HG02970 (cell line): Measurements from ENCODE around the gene PFAS.
"Not testable (repeated sequence)": the region's sequence is repeated elsewhere in the genome, so short reads cannot be mapped to it uniquely, and the experiment has no call there.

Source experiments
- ATAC-seq: cut with Tn5 transposase; IDR thresholded peaks from one replicate; pipeline ENCODE4 v1.9.1; 2021; ENCODE audit warnings: mild to moderate bottlenecking, moderate library complexity, moderate number of reproducible peaks; ENCODE audit not compliant: unreplicated experiment, low FRiP score

PFAS gene

DNA sequence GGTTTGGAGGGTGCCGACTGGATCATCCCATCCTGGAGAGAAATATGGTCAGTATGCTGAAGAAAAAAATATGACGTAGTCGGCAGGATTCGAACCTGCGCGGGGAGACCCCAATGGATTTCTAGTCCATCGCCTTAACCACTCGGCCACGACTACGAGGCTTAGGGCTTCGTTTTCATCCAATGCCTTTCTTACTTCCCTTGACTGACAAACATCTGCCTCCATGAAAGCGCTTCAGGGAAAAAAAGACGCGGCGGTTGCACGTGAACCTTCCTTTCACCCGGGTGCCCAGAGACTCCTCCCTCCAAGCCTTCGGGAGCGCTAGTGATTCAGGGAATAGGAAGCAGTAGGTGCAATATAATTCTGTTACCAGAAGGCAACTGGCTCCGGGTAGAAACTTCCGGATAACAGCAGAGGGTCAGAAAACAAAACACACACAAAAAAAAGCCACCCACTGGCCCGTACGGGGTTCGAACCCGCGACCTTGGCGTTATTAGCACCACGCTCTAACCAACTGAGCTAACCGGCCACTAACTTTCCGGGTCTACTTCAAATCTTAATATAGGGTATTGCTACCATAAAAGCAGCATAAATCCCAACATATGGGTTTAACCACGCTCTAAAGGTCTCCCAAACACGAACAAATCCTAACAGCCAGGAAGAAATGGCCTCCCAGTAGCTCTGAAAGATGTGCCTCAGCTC lies 22.4 kb upstream of the PFAS start:
- no peak for ATAC-seq

DNA sequence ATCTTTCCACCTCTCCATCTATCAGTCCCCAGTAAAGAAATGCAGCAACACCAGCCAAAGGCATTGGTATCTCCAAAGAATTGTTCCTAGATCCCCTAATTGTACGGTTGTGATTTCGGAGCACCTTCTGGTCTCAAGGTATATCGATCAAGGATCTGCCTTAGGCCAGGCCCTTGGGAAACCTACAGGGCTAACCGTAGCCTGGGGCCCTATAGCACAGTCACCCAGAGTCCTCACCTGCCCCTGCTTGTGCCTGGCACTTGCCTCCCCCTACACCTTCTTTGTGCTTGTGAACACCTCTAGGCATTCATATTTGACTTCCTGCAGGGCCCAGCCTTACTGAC lies 21.9 kb upstream of the PFAS start:
- no peak for ATAC-seq

DNA sequence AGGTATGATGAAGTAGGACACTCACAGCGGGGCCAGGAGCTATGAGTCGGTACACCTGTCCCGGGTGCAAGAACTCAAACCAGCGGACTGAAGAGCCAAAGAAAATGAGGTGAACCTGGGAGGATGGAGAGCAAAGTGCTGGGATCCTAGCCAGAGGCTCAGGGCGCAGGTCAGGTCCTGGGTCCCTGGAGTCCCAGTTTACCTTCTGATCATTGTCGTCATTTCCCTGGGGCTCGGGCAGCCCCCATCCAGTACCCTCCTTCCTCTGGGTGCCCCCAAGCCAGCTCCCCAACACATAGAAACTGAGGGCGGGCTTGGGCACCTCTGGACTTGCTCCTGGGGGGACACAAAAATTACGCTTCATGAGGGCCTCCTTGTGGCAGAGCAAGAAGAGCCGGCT lies 17.4 kb upstream of the PFAS start:
- no peak for ATAC-seq

DNA sequence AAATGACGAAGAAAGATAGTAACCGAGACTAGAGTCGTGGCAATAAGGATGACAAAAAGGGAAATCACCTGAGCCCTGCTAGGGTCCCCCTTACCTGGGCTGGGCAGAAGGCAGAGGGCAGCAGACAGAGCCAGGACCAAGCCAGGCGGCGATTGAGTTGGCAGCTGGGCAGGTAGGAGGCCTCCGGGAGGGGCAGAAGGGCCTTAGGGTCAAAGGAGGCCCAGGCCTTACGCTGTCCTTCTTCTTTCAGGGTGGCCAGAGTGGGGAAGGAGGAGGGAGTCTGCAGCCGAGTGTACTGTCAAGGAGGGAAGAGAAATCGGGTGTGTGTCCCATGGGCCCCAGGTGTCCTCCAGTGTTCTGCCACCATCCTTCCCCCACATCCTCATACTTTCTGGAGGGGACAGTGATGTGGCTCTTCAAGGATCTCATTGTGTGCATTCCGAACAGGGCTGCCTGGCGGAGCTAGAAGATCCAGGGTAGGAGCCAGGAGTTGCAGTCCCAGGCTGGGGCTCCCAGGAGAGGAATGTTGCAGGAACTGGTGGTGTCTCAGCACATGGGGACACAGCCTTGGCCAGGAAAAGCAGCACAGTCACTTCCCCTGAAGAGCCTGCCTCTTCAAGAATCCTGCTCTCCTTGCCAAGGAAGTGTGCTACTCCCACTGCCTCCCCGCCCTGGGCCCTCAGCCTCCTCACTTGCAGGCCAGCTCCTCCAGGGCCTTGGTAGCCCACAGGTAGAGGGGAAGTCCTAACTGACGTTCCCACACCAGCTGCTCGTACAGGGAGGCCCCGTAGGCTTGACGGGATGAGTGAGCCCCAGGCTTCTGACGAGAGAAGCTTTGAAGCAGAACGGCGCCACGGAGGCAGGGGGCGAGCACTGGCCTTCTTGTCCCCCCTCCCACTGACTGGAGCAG lies 14.5 kb upstream of the PFAS start:
- no peak for ATAC-seq

DNA sequence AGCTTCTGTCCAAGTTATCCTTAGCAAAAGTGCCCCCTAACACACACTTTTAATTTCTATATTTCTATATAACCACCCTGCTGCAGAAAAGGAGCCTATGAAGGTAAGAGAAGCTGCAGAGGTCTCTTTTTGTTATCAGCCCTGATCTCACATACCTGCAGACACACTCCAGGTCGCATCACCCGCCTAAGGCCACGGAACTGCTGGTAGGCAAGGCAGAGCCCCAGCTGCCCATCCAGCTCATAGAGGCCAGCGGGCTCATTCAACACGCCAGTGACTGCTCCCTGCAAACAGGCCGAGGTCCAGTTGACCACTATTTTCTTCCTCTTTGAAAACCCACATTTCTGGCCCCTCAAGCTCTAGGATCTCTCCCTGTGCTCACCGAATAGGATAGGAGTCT lies 13.4 kb upstream of the PFAS start:
- ATAC-seq: no peak

DNA sequence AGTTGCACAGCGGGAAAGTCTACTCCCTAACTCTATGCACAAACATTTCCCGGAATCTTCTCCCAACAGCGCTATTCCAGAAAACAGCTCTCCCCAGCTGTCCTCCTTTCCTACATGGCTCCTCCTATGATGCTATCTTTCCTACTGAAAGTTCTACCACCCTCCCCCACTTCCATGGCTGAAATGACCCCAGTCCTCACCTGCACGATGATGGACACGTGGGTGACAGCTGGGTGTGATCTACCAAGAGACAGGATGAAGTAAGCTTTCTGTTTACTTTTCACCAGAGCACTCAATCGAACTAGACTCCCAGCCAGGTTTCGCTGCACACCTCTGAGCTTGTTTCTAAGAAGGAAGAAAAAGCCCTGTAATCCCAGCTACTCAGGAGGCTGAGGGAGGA lies 11.9 kb upstream of the PFAS start:
- ATAC-seq: no peak

DNA sequence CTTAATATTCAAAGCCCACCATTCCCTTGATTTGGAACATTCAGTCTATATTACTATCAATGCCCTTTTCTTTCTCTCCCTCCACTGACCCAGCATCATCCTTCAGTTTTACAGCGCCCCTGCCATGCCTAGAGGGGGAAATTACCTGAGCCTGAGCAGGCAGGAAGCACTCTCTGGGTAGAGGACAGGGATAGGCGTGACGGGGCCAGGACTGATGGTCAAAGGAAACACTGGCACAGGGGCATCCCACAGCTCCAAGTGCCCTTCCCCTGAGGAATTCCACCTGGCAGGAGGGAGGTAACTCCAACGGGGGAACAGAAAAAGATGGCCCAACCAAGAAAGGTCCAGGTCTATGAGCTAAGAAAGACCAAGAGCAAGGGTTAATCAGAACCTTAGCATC lies 11.2 kb upstream of the PFAS start:
- no peak for ATAC-seq

DNA sequence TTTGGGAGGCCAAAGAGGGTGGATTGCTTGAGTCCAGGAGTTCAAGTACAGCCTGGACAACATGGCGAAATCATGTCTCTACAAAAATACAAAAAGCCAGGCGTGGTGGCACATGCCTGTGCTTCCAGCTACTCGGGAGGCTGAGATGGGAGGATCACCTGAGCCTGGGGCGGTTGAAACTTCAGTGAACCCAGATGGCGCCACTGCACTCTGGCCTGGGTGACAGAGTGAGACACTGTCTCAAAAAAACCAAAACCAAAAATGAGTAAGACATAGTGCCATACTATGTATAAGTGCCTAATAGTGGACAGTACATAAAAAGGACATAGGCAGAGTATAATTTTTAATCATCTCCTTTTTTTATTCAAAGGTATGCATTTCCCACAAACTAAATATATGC lies 5.3 kb upstream of the PFAS start:
- no peak for ATAC-seq

DNA sequence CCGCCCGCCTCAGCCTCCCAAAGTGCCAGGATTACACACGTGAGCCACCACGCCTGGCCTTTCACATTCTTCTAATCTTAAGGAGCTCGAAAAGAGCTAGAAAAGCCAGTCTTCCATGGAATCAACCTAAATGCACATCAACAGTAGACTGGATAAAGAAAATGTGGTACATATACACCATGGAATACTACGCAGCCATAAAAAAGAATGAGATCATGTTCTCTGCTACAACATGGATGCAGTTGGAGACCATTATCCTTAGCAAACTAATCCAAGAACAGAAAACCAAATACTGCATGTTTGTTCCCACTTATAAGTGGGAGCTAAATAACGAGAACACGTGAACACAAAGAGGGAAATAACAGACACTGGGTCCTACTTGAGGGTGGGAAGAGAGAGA lies 4.3 kb upstream of the PFAS start:
- ATAC-seq: no peak

DNA sequence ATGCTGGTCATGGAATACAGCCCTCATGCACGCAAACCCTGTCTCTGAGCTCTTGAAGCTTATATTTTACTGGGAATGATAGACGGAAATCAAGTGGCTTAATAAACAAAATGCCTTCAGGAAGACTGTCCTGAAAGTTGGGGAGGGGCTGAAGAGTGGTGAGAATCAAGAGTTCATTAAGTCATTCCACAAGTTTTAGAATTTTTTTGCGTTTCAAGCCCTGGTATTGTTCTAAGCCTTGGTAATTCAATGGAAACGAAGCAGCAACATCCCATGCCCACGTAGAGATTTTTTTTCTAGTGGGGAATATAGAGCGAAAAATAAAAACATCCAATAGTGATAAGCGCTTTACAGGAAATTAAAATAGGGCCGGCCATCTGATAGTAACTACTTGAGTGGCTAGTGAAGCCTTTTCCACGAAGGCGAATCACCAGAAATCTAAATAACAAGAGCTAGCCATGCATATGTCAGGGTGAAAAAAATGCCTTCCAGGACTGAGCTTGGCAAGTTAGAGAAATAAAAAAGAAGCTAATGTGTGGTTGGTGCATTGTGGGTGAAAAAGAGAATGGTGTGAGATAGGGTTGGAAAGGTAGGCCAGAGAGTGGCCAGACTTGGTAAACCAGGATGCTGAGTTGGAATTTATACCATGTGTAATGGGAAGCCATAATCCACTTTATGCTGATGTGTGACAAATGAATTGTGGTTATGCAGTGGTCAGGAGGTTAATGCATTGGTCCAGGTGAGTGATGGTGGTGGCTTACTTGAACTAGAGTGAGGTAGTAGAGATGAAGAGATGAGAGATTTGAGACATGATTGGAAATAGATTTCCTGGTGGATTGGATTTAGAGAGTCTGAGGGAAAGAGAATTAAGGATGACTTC lies 772 bp downstream of the PFAS start:
- ATAC-seq: no peak

DNA sequence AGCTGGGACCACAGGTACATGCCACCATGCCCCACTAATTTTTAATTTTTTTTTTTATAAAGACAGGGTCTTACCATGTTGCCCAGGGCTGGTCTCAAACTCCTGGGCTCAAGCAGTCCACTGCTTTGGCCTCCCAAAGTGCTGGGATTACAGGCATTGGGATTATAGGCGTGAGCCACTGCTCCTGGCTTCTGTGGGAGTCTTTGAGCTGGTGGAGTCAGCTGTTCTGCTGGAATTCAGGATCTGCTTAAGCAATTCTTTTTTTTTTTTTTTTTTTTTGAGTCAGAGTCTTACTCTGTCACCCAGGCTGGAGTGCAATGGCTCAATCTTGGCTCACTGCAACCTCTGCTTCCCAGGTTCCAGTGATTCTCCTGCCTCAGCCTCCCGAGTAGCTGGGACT lies 2.3 kb downstream of the PFAS start:
- not testable (repeated sequence) for ATAC-seq

DNA sequence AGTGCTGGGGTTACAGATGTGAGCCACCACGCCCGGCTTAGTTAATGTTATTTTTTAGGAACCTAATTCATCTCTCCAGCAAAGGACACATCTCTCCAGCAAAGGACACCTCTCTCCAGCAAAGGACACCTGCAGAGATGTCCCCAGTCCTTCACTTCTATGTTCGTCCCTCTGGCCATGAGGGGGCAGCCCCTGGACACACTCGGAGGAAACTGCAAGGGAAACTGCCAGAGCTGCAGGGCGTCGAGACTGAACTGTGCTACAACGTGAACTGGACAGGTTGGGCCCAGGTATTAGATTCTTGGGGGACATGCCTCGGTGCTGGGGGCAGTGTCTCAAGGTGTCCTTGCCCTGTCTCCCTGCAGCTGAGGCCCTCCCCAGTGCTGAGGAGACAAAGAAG lies 4.7 kb downstream of the PFAS start:
- no peak for ATAC-seq

DNA sequence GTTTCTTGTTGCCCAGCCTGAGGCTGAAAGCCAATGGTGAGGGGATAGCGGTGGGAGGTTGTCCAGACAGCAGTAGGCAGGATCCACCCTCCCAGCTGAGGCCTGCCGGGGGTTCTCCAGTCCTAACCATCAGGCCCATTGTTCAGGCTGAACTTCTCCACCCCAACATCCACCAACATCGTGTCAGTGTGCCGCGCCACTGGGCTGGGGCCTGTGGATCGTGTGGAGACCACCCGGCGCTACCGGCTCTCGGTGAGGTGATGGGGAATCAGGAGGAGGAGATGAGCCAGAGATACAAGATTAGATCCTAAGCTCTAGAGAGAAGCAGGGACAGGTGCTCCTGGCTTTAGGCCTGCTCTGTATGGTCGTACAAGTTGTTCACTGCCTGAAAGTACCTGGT lies 5.8 kb downstream of the PFAS start:
- no peak for ATAC-seq

DNA sequence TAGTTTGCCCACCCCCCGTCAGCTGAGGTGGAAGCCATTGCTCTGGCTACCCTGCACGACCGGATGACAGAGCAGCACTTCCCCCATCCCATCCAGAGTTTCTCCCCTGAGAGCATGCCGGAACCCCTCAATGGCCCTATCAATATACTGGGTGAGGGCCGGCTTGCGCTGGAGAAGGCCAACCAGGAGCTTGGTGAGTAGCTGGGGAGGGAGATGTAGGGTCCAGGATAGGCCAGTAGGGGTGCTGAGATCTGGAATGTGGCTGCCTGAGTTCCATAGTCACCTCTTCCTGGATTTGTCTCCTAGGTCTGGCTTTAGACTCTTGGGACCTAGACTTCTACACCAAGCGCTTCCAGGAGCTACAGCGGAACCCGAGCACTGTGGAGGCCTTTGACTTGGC lies 6.4 kb downstream of the PFAS start:
- no peak for ATAC-seq

DNA sequence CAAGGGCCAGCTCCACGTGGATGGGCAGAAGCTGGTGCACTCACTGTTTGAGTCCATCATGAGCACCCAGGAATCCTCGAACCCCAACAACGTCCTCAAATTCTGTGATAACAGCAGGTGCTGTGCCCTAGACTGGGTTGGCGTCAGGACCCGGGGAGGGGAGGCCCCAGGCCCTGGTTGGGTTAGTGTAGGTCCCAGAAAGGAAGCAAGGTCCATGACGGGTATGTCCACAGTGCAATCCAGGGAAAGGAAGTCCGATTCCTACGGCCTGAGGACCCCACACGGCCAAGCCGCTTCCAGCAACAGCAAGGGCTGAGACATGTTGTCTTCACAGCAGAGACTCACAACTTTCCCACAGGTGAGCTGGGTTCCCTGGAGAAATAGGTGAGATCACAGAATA lies 7.2 kb downstream of the PFAS start:
- no peak for ATAC-seq

DNA sequence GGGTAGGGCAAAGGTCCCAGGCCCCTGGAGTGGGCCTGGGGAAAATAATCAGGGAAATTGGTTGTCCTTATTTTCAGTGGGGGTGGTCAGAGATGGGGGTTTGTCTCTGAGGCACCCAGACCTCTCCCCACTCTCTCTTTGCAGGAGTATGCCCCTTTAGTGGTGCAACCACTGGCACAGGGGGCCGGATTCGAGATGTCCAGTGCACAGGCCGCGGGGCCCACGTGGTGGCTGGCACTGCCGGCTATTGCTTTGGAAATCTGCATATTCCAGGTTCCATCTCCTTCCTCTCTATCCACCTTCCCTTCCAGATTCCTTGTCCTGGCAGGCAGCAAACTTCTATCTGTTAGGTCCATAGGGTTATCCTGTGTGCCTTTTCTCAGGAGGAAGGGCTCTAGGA lies 7.6 kb downstream of the PFAS start:
- no peak for ATAC-seq

DNA sequence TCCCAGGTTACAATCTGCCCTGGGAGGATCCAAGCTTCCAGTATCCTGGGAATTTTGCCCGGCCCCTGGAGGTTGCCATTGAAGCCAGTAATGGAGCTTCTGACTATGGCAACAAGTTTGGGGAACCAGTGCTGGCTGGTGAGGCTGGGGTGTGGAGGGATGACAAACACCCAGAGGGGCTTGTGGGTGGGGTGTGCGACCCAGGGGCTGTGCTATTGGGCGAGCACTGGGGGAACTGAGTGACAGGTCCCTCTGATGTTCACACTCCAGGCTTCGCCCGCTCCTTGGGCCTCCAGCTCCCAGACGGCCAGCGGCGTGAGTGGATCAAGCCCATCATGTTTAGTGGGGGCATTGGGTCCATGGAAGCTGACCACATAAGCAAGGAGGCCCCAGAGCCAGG lies 8.7 kb downstream of the PFAS start:
- no peak for ATAC-seq

DNA sequence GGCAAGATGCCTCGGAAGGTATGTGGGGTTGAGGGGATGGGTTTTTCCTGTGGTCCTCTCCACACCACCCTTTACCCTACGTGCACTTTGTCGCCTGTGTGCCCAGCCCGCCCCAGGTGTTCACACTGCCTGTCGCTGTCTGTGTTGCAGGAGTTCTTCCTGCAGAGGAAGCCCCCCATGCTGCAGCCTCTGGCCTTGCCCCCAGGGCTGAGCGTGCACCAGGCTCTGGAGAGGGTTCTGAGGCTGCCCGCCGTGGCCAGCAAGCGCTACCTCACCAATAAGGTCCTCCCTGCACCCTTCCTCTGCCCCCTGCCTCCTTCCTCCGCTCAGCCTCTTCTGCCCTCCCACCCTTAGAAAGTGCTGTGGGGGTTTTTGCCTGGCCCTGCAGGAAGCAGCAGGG lies 15.2 kb downstream of the PFAS start:
- ATAC-seq: no peak

DNA sequence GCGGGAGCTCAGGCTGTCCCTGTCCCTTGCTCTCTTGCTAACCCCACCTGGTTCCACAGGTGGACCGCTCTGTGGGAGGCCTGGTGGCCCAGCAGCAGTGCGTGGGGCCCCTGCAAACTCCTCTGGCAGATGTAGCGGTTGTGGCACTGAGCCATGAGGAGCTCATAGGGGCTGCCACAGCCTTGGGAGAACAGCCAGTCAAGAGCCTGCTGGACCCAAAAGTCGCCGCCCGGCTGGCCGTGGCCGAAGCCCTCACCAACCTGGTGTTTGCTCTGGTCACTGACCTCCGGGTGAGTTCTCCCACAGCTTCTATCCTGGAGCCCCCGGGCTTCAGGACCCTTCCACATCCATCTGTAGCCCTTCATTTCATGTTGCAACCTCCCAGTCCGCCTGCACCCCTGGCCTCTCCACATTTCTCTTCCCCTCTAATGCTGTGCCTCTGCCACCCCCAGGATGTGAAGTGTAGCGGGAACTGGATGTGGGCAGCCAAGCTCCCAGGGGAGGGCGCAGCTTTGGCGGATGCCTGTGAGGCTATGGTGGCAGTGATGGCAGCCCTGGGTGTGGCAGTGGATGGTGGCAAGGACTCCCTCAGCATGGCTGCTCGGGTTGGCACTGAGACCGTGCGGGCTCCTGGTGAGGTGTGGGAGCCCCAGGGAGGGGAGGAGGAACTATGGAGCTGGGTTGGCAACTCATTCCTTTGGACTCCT lies 15.9 kb downstream of the PFAS start:
- no peak for ATAC-seq

DNA sequence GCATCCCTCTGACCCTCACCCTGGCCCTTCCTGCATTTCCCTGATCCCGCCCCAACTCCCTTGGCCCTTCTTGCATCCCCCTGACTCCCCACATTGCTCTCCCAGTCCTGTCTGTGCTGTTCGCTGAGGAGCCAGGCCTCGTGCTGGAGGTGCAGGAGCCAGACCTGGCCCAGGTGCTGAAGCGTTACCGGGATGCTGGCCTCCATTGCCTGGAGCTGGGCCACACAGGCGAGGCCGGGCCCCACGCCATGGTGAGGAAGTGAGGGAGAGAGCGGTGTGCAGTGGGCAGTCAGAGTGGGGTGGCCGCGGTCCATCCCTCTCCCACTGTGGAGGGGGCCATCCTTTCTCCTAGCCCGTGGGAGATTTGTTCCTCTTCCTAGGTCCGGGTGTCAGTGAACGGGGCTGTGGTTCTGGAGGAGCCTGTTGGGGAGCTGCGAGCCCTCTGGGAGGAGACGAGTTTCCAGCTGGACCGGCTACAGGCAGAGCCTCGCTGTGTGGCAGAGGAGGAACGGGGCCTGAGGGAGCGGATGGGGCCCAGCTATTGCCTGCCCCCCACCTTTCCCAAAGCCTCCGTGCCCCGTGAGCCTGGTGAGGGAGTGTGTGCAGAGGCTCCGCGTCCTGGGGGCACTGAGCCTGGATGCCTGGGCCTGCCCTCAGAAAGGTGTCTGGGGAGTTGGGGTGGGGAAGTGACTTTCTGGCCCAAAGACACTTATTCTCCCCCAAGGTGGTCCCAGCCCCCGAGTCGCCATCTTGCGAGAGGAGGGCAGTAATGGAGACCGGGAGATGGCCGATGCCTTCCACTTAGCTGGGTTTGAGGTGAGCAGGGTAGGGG lies 17.8 kb downstream of the PFAS start:
- ATAC-seq: no peak
